Thoracic aorta (tissue), 2 donors: ENCODE results near the gene ALPP. TPM values are rescaled to one million over a fixed set of nuclear protein-coding genes. Genes with fewer than 3 reads are reported as not detected.
"Not testable (repeated sequence)": the region's sequence is repeated elsewhere in the genome, so short reads cannot be mapped to it uniquely, and the experiment has no call there.

Source experiments
- ATAC-seq: fragments of 150-250 bp; one replicate; pipeline ENCODE4 v1.8.0; 2017; ENCODE audit warnings: low read depth; ENCODE audit not compliant: insufficient number of reproducible peaks, low FRiP score
- DNase-seq: peaks from one replicate; pipeline ENCODE4 v3.0.0-alpha.2; 2020; ENCODE audit warnings: low spot score
- H3K27ac ChIP-seq, 2 donors: fragments of 200-600 bp; sonication (generic); 1 replicate in 1 of 2; 2 replicates in 1 of 2; pipeline ENCODE4 v1.5.1; 2016; ENCODE audit warnings: mild to moderate bottlenecking in 2 of 2, moderate library complexity in 2 of 2
- H3K27me3 ChIP-seq: fragments of 200-600 bp; sonication (generic); replicated peaks from 2 replicates; pipeline ENCODE4 v1.6.0; 2016; ENCODE audit warnings: mild to moderate bottlenecking; ENCODE audit not compliant: insufficient read depth
- H3K36me3 ChIP-seq: fragments of 200-600 bp; sonication (generic); one replicate; pipeline ENCODE4 v1.5.1; 2016
- H3K4me1 ChIP-seq, 2 donors: fragments of 200-600 bp; sonication (generic); 1 replicate in 1 of 2; 2 replicates in 1 of 2; pipeline versions ENCODE4 v1.5.1 to v1.6.0; 2016; ENCODE audit warnings: low read depth in 2 of 2, mild to moderate bottlenecking in 1 of 2; ENCODE audit not compliant: control insufficient read depth in 1 of 2
- H3K4me3 ChIP-seq: fragments of 200-600 bp; sonication (generic); 2 replicates; pipeline ENCODE4 v1.5.1; 2016; ENCODE audit warnings: mild to moderate bottlenecking
- H3K9me3 ChIP-seq: fragments of 200-600 bp; sonication (generic); 2 replicates; pipeline ENCODE4 v1.5.1; 2016
- total RNA-seq, 2 donors: library from RNA; depleted of rRNA; stranded (reverse); fragments of >200 nt; gene quantifications; one replicate each; pipeline versions ENCODE4 v1.1.0 to v1.2.3, GENCODE V29; 2016
- TF ChIP-seq, protein P1 (sequence below): fragments of 200-600 bp; sonication (generic); IDR thresholded peaks from one replicate; pipeline ENCODE4 v1.5.1; 2019; ENCODE audit warnings: antibody characterized with exemption

Gene ALPP
- total RNA-seq, 2 donors from 2014 or later = not detected

DNA sequence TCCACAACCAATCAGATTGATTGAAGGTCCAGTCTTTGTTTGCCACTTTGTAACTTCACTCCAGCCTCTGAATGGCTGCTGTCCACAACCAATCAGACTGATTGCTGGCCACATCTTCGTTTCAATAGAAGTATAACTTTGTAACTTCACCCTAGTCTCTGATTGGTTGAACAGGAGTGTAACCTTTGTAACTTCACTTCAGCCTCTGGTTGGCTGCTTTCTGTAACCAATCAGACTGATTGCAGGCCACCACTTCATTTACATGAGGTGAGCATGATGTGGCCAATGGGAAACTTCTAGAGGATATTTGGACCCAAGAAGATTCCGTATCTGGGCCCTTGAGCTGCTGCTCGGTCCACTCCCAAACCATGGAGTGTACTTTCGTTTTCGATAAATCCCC is 16.9 kb upstream of the ALPP start:
- ATAC-seq (no peak), DNase-seq (no peak)
- no peak overlapping the region for H3K4me3 ChIP-seq
- H3K9me3 ChIP-seq = no peaks in the 10 kb centered on the region
- H3K27me3 ChIP-seq = no peaks in the 10 kb centered on the region
- no peak overlapping the region for H3K27ac ChIP-seq
- no peaks in the 10 kb centered on the region for H3K4me1 ChIP-seq
- H3K36me3 ChIP-seq = no peaks in the 10 kb centered on the region
- TF ChIP-seq, protein P1, sequence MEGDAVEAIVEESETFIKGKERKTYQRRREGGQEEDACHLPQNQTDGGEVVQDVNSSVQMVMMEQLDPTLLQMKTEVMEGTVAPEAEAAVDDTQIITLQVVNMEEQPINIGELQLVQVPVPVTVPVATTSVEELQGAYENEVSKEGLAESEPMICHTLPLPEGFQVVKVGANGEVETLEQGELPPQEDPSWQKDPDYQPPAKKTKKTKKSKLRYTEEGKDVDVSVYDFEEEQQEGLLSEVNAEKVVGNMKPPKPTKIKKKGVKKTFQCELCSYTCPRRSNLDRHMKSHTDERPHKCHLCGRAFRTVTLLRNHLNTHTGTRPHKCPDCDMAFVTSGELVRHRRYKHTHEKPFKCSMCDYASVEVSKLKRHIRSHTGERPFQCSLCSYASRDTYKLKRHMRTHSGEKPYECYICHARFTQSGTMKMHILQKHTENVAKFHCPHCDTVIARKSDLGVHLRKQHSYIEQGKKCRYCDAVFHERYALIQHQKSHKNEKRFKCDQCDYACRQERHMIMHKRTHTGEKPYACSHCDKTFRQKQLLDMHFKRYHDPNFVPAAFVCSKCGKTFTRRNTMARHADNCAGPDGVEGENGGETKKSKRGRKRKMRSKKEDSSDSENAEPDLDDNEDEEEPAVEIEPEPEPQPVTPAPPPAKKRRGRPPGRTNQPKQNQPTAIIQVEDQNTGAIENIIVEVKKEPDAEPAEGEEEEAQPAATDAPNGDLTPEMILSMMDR = no peak

DNA sequence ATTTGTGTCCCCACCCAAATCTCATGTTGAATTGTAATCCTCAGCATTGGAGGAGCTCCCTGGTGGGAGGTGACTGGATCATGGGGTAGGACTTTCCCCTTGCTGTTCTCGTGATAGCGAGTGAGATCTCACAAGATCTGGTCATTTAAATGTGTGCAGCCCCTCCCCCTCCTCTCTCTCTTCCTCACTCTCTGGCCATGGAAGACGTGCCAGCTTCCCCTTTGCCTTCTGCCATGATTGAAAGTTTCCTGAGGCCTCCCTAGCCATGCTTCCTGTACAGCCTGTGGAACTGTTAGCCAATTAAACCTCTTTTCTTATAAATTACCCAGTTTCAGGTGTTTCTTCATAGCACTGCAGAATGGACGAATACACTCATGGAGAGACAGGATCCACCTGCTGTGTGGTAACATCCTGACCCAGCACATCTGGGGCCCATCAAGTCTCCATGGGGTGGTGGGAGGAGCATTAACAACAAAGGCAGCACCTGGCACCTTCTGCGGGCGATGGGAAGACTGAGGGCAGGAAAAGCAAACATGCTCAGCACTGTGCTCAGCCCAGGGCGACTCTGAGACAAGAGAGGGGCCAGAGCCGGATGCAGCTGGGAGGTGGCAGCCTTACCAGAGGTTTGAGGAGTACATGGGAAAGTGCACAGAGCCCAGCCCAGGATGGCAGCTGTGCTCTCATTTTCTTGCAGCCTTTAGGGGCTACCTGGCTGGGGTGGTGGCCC is 16.2 kb upstream of the ALPP start:
- Histone ChIP-seq H3K36me3 (no peaks in the 10 kb centered on the region), H3K4me1 (no peaks in the 10 kb centered on the region), H3K27ac (no peak overlapping the region), H3K9me3 (no peaks in the 10 kb centered on the region), H3K4me3 (no peak overlapping the region), H3K27me3 (no peaks in the 10 kb centered on the region)
- no peak for DNase-seq
- no peak for ATAC-seq
- TF ChIP-seq, protein P1 = no peak

DNA sequence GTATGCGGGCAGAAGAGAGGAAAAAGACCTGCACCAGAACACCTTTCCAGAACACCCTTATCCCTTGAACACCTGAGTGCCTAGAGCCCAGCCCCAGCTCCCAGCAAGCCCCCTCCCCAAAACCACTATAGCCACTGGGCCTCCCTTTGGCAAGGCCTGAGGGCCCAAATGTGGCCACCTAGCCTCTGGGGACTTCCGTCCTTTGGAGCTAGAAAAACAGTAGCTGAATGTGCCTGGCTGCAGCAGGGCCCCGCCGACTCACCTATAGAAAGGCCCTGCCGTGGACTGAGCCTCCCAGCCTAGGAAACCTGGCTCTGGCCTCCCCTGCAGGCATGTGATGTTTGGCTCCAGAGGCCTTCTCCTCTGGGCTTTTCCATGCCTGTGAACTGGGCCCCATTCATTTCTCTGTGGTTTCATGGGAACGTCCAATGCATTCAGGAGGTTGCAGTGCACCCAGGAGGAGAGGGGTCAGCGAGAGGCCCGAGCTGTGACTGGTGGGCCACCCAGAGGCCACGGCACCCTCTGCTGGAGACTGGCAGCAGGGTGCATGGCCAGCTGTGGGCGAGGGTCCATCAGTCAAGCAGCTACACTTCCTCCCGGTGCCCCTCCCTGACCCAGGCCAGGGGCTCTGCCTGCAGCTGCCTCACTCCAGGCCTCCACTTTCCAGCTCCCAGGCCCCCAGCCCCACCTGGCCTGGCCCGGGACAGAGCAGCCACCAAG is 15.3 kb upstream of the ALPP start:
- not testable (repeated sequence) for H3K9me3 ChIP-seq, H3K27me3 ChIP-seq, H3K4me1 ChIP-seq, H3K36me3 ChIP-seq, H3K27ac ChIP-seq, ATAC-seq, DNase-seq
- H3K4me3 ChIP-seq = peak overlapping the region; percentile 54

DNA sequence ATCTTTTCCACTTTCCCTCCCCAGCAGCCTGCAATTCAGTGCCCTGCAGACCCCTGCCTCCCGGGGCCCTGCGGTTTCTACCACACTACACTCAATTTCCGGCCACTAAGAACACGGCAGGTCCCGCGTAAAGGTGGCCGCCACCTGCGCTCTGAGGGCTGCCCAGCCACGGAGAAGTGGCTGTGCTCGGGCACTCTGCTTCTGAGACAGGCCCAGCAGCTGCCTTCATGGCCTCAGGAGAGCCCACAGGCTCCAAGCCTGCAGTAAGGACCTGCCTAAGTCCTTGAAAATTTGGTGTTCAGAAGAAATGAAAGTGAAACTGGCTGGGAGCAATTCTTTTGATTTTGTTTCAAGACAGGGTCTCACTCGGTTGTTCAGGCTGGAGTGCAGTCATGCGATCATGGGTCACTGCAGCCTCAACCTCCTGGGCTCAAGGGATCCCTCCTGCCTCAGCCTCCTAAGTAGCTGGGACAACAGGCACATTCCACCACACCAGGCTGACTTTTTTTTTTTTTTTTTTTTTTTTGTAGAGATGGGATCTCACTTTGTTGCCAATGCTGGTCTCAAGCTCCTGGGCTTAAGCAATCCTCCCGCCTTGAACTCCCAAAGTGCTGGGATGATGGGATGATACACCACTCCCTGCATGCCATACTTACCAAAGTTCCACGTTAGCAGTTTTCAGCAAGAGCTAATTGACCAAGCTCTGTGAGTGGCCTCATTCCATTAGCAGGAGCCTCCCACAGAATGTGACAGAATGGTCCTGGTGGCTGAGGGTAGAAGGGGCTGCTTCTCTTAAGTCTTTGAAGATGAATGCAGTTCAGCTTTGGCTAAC is 14.6 kb upstream of the ALPP start:
- DNase-seq (no peak), ATAC-seq (no peak)
- H3K4me3 ChIP-seq = peak overlapping the region; percentile 54
- no peaks in the 10 kb centered on the region for H3K4me1 ChIP-seq
- H3K36me3 ChIP-seq = no peaks in the 10 kb centered on the region
- no peaks in the 10 kb centered on the region for H3K9me3 ChIP-seq
- H3K27ac ChIP-seq = no peak overlapping the region
- H3K27me3 ChIP-seq = no peaks in the 10 kb centered on the region
- TF ChIP-seq, protein P1 = no peak

DNA sequence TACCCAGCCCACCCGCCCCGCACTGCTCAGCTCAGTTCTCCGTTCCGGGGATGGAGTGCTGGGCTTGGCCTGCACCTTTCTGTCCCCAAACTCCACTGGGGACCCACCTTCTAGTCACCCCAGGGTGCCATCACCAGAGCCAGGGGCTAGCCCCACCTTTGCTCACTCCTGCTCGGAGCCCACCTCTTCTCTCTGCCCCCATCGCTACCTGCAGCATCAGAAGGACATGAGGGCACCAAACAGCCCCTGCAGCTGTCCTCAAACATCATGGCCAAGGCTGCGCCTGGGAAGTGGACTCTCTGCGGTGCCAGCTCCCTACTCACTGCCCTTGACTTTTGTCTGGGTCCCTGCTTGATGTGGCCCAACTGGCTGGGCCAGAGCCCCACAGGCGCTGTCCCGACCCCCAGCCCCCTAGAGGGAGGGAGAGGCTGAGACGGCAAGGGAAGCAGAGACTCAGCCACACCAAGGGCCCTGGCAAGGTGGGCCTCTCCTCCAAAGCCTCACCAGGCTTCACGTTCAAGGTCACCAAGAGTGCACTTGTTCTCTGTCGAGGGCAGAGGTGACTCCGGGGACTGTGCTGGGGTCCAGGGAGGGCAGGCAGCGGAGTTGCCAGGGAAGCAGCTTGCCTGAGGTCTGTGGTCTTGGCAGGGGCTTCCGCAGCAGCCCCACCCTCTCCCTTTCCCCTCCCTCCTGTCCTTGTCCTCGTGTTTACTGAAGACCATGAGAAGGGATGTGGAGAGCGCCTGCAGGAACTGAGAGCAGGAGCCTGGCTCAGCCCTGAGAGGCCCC is 13.6 kb upstream of the ALPP start:
- not testable (repeated sequence) for H3K27me3 ChIP-seq, H3K9me3 ChIP-seq, ATAC-seq, DNase-seq, H3K36me3 ChIP-seq, H3K4me1 ChIP-seq, H3K27ac ChIP-seq, H3K4me3 ChIP-seq
